Stomach (tissue), 4 donors: ENCODE data around the gene ECE1.

ENCODE experiments used
- CTCF ChIP-seq, 7 experiments: fragments of 450-650 bp in 4 of 7; fragments of 200-600 bp in 3 of 7; sonication (generic) in 3 of 7; IDR thresholded peaks; one replicate each; pipeline ENCODE4 v1.5.1; 2016 to 2019; ENCODE audit warnings: antibody characterized with exemption in 7 of 7, control low read depth in 2 of 7, mild to moderate bottlenecking in 1 of 7
- EP300 ChIP-seq: sonication (generic); formaldehyde crosslinking; IDR thresholded peaks from one replicate; pipeline ENCODE4 v1.6.1; 2017; ENCODE audit warnings: antibody characterized with exemption
- POLR2A ChIP-seq, 4 donors: fragments of 450-650 bp; IDR thresholded peaks; one replicate each; pipeline ENCODE4 v1.6.1; 2016; ENCODE audit warnings: antibody characterized with exemption in 4 of 4, control low read depth in 2 of 4, mild to moderate bottlenecking in 1 of 4, moderate library complexity in 1 of 4
- POLR2AphosphoS5 ChIP-seq, 3 donors: sonication (generic); formaldehyde crosslinking; IDR thresholded peaks; one replicate each; pipeline ENCODE4 v1.6.1; 2016; ENCODE audit warnings: antibody characterized with exemption in 3 of 3

- TF ChIP-seq CTCF (IDR thresholded peaks at IDR 0.05) (no peak), POLR2AphosphoS5 (IDR thresholded peaks at IDR 0.05) (no peak), EP300 (no peak), POLR2A (IDR thresholded peaks at IDR 0.05) (no peak)
Measured at GRCh38 chr1:21294266-21294989, 4.2 kb upstream of the ECE1 start.
